Measurements from ENCODE around the gene GUCA1C.

GUCA1C gene

GRCh38 chr3:108907194-108907593 is 46.5 kb downstream of the GUCA1C start:
- no peak for DNase-seq (ENCODE audit: low read depth in 2 of 2)

- DNase-seq (ENCODE audit: low read depth in 2 of 2), result no peak
Observed at GRCh38 chr3:108899530-108899929, 54.1 kb downstream of the GUCA1C start.

- no peak for DNase-seq (ENCODE audit: low read depth in 2 of 2)
Observed at GRCh38 chr3:108897883-108898282, 55.8 kb downstream of the GUCA1C start.

GRCh38 chr3:108894981-108895380 is 58.7 kb downstream of the GUCA1C start:
- no peak for DNase-seq (ENCODE audit: low read depth in 2 of 2)

GRCh38 chr3:108891833-108892232 is 61.8 kb downstream of the GUCA1C start:
- DNase-seq (ENCODE audit: low read depth in 2 of 2), result no peak

- no peak for DNase-seq (ENCODE audit: low read depth in 2 of 2)
Observed at GRCh38 chr3:108887777-108888176, 65.9 kb downstream of the GUCA1C start.

GRCh38 chr3:108887121-108887520 is 66.6 kb downstream of the GUCA1C start:
- no peak for DNase-seq (ENCODE audit: low read depth in 2 of 2)

GRCh38 chr3:108883373-108883772 is 70.3 kb downstream of the GUCA1C start:
- DNase-seq (ENCODE audit: low read depth in 2 of 2), result no peak

- no peak for DNase-seq (ENCODE audit: low read depth in 2 of 2)
Observed at GRCh38 chr3:108882762-108883161, 70.9 kb downstream of the GUCA1C start.

- DNase-seq (ENCODE audit: low read depth in 2 of 2), result no peak
Observed at GRCh38 chr3:108879915-108880314, 73.8 kb downstream of the GUCA1C start.

GRCh38 chr3:108877901-108878300 is 75.8 kb downstream of the GUCA1C start:
- DNase-seq (ENCODE audit: low read depth in 2 of 2), result no peak

GRCh38 chr3:108863799-108864135 is 89.9 kb downstream of the GUCA1C start:
- no peak for DNase-seq (ENCODE audit: low read depth in 2 of 2)

GRCh38 chr3:108862865-108863798 is 90.5 kb downstream of the GUCA1C start:
- DNase-seq (ENCODE audit: low read depth in 2 of 2), result peak in 1 of 2 experiments; percentile 7

GRCh38 chr3:108861401-108861800 is 92.3 kb downstream of the GUCA1C start:
- DNase-seq (ENCODE audit: low read depth in 2 of 2), result no peak
